Skeletal muscle satellite cell (primary cell): ENCODE results near the gene METTL25. TPM values are rescaled to one million over a fixed set of nuclear protein-coding genes. Genes with fewer than 3 reads are reported as not detected.

ENCODE experiments used
- H3K27me3 ChIP-seq: 2 replicates; pipeline ENCODE4 v1.7.0; 2013; ENCODE audit warnings: low read length; ENCODE audit not compliant: control insufficient read depth, insufficient read depth
- H3K36me3 ChIP-seq: 2 replicates; pipeline ENCODE4 v1.7.0; 2013; ENCODE audit warnings: mild to moderate bottlenecking, control low read depth, low read length; ENCODE audit not compliant: insufficient read depth
- H3K4me1 ChIP-seq: 2 replicates; pipeline ENCODE4 v1.7.0; 2013; ENCODE audit warnings: low read length; ENCODE audit not compliant: control insufficient read depth, insufficient read depth
- H3K4me2 ChIP-seq: 2 replicates; pipeline ENCODE4 v1.7.0; 2013; ENCODE audit warnings: mild to moderate bottlenecking, low read length
- H3K4me3 ChIP-seq: 2 replicates; pipeline ENCODE4 v1.7.0; 2013; ENCODE audit warnings: low read length
- H3K9ac ChIP-seq: 2 replicates; pipeline ENCODE4 v1.7.0; 2013; ENCODE audit warnings: mild to moderate bottlenecking, low read depth, low read length, moderate library complexity
- H3K9me3 ChIP-seq: replicated peaks from 2 replicates; pipeline ENCODE4 v1.7.0; 2013; ENCODE audit warnings: mild to moderate bottlenecking, control low read depth, low read length
- total RNA-seq: library from RNA; depleted of rRNA; stranded (reverse); fragments of >200 nt; gene quantifications from 2 replicates; pipeline ENCODE4 v1.2.3, GENCODE V29; 2012; rRNA removed

The METTL25 gene
- total RNA-seq = 7.2 and 8.1 TPM in 2 replicates

- Histone ChIP-seq H3K36me3 (peaks cover 22% of the 10 kb centered on the region), H3K9ac (peak within 1 kb of the TSS; percentile 95), H3K4me2 (peak within 1 kb of the TSS; percentile 81), H3K27me3 (no peaks in the 10 kb centered on the region), H3K4me3 (peak within 1 kb of the TSS; percentile 90), H3K9me3 (no peaks in the 10 kb centered on the region), H3K4me1 (peaks cover 13% of the 10 kb centered on the region)
These were observed at the start of gene METTL25, which contains the start of gene CCDC59 for GRCh38 chr12:82358200-82359114. Gene METTL25 (plus strand): TSS chr12:82358529. CDS start chr12:82358566, 37 bp downstream. Gene CCDC59 (minus strand): TSS chr12:82358387. CDS start chr12:82358376, 11 bp downstream.

- Histone ChIP-seq H3K9ac (no peak overlapping the region), H3K9me3 (no peaks in the 10 kb centered on the region), H3K36me3 (no peaks in the 10 kb centered on the region), H3K4me1 (no peaks in the 10 kb centered on the region), H3K4me3 (no peak overlapping the region), H3K4me2 (no peak overlapping the region), H3K27me3 (no peaks in the 10 kb centered on the region)
These were observed 43.9 kb upstream of the METTL25 start for GRCh38 chr12:82314406-82314892.

- no peak overlapping the region for H3K4me3 ChIP-seq
- no peak overlapping the region for H3K4me2 ChIP-seq
- H3K4me1 ChIP-seq = no peaks in the 10 kb centered on the region
- H3K27me3 ChIP-seq = no peaks in the 10 kb centered on the region
- no peaks in the 10 kb centered on the region for H3K36me3 ChIP-seq
- H3K9ac ChIP-seq = no peak overlapping the region
- H3K9me3 ChIP-seq = no peaks in the 10 kb centered on the region
These were observed 39.1 kb upstream of the METTL25 start for GRCh38 chr12:82319276-82319675.

- H3K9ac ChIP-seq = no peak overlapping the region
- H3K36me3 ChIP-seq = no peaks in the 10 kb centered on the region
- H3K27me3 ChIP-seq = no peaks in the 10 kb centered on the region
- H3K9me3 ChIP-seq = no peaks in the 10 kb centered on the region
- no peaks in the 10 kb centered on the region for H3K4me1 ChIP-seq
- H3K4me2 ChIP-seq = no peak overlapping the region
- no peak overlapping the region for H3K4me3 ChIP-seq
These were observed 32.6 kb upstream of the METTL25 start for GRCh38 chr12:82325540-82326336.

- Histone ChIP-seq H3K9ac (no peak overlapping the region), H3K27me3 (no peaks in the 10 kb centered on the region), H3K4me3 (no peak overlapping the region), H3K4me1 (no peaks in the 10 kb centered on the region), H3K4me2 (no peak overlapping the region), H3K9me3 (no peaks in the 10 kb centered on the region), H3K36me3 (no peaks in the 10 kb centered on the region)
These were observed 31.3 kb upstream of the METTL25 start for GRCh38 chr12:82326905-82327503.

- no peak overlapping the region for H3K4me3 ChIP-seq
- no peaks in the 10 kb centered on the region for H3K9me3 ChIP-seq
- H3K27me3 ChIP-seq = no peaks in the 10 kb centered on the region
- no peak overlapping the region for H3K9ac ChIP-seq
- H3K4me2 ChIP-seq = no peak overlapping the region
- H3K36me3 ChIP-seq = no peaks in the 10 kb centered on the region
- H3K4me1 ChIP-seq = no peaks in the 10 kb centered on the region
These were observed 30.5 kb upstream of the METTL25 start for GRCh38 chr12:82327861-82328260.

- Histone ChIP-seq H3K27me3 (no peaks in the 10 kb centered on the region), H3K4me2 (no peak overlapping the region), H3K4me1 (no peaks in the 10 kb centered on the region), H3K36me3 (no peaks in the 10 kb centered on the region), H3K4me3 (no peak overlapping the region), H3K9ac (no peak overlapping the region), H3K9me3 (no peaks in the 10 kb centered on the region)
These were observed 28.8 kb upstream of the METTL25 start for GRCh38 chr12:82329508-82329907.

GRCh38 chr12:82350161-82350560 lies 8.2 kb upstream of the METTL25 start:
- no peak overlapping the region for H3K4me2 ChIP-seq
- H3K4me3 ChIP-seq = no peak overlapping the region
- no peak overlapping the region for H3K9ac ChIP-seq
- no peaks in the 10 kb centered on the region for H3K27me3 ChIP-seq
- peaks cover 30% of the 10 kb centered on the region for H3K36me3 ChIP-seq
- no peaks in the 10 kb centered on the region for H3K4me1 ChIP-seq
- no peaks in the 10 kb centered on the region for H3K9me3 ChIP-seq

GRCh38 chr12:82351390-82351789 lies 6.9 kb upstream of the METTL25 start:
- peaks cover 36% of the 10 kb centered on the region for H3K36me3 ChIP-seq

GRCh38 chr12:82357340-82357739 lies 989 bp upstream of the METTL25 start:
- H3K36me3 ChIP-seq = peaks cover 32% of the 10 kb centered on the region
- H3K27me3 ChIP-seq = no peaks in the 10 kb centered on the region
- no peaks in the 10 kb centered on the region for H3K9me3 ChIP-seq
- peaks cover 13% of the 10 kb centered on the region for H3K4me1 ChIP-seq
- H3K9ac ChIP-seq = peak overlapping the region; percentile 95
- H3K4me3 ChIP-seq = peak overlapping the region; percentile 90
- peak overlapping the region; percentile 76 for H3K4me2 ChIP-seq

More at GRCh38 chr12:82351390-82351789, 6.9 kb upstream of the METTL25 start:
- Histone ChIP-seq H3K9ac (no peak overlapping the region), H3K27me3 (no peaks in the 10 kb centered on the region), H3K4me1 (no peaks in the 10 kb centered on the region), H3K4me2 (no peak overlapping the region), H3K4me3 (no peak overlapping the region), H3K9me3 (no peaks in the 10 kb centered on the region)

- Histone ChIP-seq H3K4me1 (peaks cover 13% of the 10 kb centered on the region), H3K9ac (peak overlapping the region; percentile 95), H3K27me3 (no peaks in the 10 kb centered on the region), H3K4me3 (peak overlapping the region; percentile 90), H3K4me2 (peak overlapping the region; percentile 76), H3K36me3 (peaks cover 29% of the 10 kb centered on the region), H3K9me3 (no peaks in the 10 kb centered on the region)
These were observed 507 bp upstream of the METTL25 start for GRCh38 chr12:82357845-82358199.
